Measurements from ENCODE around the gene THSD7A. TPM values are rescaled to one million over a fixed set of nuclear protein-coding genes. Genes with fewer than 3 reads are reported as not detected.

THSD7A gene
- total and polyA plus RNA-seq, 9 of the 15 experiments (the other 6 are each of a cell fraction or from before 2014, with no cell fraction given): 0.01 to 0.02 TPM; not detected in 7

DNA sequence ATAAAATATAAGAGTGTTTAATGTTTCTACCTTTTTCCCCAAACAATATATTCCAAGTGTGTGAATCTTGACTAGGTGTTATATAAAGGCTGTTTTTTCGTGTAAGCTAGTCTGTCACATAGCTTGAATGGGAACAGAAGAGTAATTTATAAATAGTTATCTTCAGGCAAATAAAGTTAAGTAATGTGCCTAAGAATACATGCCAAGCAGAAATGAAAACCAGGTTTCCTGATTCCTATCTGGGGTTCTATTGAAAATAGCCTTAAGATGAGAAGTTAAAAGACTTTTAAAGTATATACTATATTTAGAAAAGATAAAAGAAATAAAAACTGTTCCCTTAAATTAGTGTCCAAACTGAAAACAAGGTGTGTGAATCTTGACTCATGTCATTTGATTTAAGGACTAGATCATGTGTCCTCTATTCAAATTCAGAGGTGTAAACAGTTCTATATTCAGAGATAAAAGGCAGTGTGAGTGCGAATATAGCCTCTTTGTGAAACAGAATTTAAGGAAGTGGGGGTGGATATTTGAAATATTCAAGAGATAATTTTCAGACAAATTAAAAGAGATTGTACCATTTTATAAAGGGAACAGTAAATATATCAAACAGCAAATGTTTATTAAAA is 247.5 kb downstream of the THSD7A start:
- no TSS peak for BruUV-seq (replicated peaks)
- 3% methylated on average over 2 of the region's 2 CpGs for WGBS (ENCODE audit: insufficient coverage, low coverage, missing lambda C conversion rate)
- Histone ChIP-seq H3K4me3 (no peak overlapping the region), H3K9me3 (replicated peaks; ENCODE audit: control insufficient read depth, insufficient read depth, low read depth, low read length) (no peaks in the 10 kb centered on the region), H2AFZ (ENCODE audit: low read depth, low read length) (no peak overlapping the region), H3K36me3 (ENCODE audit: control insufficient read depth, insufficient read depth, low read length) (no peaks in the 10 kb centered on the region), H3K4me2 (ENCODE audit: insufficient read depth, low read length) (no peak overlapping the region), H3K9me1 (ENCODE audit: control insufficient read depth, insufficient read depth, low read length) (no peaks in the 10 kb centered on the region), H3K4me1 (replicated peaks in 1 of 2; ENCODE audit: control insufficient read depth in 2 of 2, insufficient read depth in 2 of 2, low read length in 2 of 2) (no peaks in the 10 kb centered on the region), H4K20me1 (replicated peaks; ENCODE audit: control insufficient read depth, insufficient read depth, low read length) (no peaks in the 10 kb centered on the region), H3K27me3 (ENCODE audit: control insufficient read depth in 2 of 2, insufficient read depth in 2 of 2, low read length in 2 of 2) (no peaks in the 10 kb centered on the region), H3K79me2 (ENCODE audit: control insufficient read depth, insufficient read depth, low read length) (no peaks in the 10 kb centered on the region), H3K27ac (ENCODE audit: extremely low read depth, low read depth, low read length) (no peak overlapping the region), H3K9ac (ENCODE audit: insufficient read depth in 1 of 2, low read depth in 2 of 2, low read length in 2 of 2) (no peak overlapping the region)
- DNase-seq (ENCODE audit: extremely low read depth in 1 of 4, low spot score in 3 of 4): no peak
- ChIA-PET CTCF (ENCODE audit: low intra/inter-chr PET ratio) (no interaction called here), POLR2A (no interaction called here)
- no peak for FAIRE-seq
- intact Hi-C loops (cut with micrococcal nuclease): no loop called here
- in situ Hi-C loops (cut with MboI): no loop called here
- ATAC-seq: no peak
- TF ChIP-seq SREBF1 (IDR thresholded peaks at IDR 0.05; ENCODE audit: borderline replicate concordance, low read depth, low read length) (no peak), BDP1 (IDR thresholded peaks at IDR 0.05; ENCODE audit: insufficient read depth, insufficient read length) (no peak), ASH1L (IDR thresholded peaks at IDR 0.05; ENCODE audit: borderline replicate concordance, low read depth, partially characterized antibody) (no peak), LEF1 (IDR thresholded peaks at IDR 0.05) (no peak)
- TF ChIP-seq, protein P1, sequence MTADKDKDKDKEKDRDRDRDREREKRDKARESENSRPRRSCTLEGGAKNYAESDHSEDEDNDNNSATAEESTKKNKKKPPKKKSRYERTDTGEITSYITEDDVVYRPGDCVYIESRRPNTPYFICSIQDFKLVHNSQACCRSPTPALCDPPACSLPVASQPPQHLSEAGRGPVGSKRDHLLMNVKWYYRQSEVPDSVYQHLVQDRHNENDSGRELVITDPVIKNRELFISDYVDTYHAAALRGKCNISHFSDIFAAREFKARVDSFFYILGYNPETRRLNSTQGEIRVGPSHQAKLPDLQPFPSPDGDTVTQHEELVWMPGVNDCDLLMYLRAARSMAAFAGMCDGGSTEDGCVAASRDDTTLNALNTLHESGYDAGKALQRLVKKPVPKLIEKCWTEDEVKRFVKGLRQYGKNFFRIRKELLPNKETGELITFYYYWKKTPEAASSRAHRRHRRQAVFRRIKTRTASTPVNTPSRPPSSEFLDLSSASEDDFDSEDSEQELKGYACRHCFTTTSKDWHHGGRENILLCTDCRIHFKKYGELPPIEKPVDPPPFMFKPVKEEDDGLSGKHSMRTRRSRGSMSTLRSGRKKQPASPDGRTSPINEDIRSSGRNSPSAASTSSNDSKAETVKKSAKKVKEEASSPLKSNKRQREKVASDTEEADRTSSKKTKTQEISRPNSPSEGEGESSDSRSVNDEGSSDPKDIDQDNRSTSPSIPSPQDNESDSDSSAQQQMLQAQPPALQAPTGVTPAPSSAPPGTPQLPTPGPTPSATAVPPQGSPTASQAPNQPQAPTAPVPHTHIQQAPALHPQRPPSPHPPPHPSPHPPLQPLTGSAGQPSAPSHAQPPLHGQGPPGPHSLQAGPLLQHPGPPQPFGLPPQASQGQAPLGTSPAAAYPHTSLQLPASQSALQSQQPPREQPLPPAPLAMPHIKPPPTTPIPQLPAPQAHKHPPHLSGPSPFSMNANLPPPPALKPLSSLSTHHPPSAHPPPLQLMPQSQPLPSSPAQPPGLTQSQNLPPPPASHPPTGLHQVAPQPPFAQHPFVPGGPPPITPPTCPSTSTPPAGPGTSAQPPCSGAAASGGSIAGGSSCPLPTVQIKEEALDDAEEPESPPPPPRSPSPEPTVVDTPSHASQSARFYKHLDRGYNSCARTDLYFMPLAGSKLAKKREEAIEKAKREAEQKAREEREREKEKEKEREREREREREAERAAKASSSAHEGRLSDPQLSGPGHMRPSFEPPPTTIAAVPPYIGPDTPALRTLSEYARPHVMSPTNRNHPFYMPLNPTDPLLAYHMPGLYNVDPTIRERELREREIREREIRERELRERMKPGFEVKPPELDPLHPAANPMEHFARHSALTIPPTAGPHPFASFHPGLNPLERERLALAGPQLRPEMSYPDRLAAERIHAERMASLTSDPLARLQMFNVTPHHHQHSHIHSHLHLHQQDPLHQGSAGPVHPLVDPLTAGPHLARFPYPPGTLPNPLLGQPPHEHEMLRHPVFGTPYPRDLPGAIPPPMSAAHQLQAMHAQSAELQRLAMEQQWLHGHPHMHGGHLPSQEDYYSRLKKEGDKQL (CRISPR knock-in tag; IDR thresholded peaks at IDR 0.05; ENCODE audit: borderline replicate concordance): no peak
